Measurements from ENCODE around the gene SPIN1. TPM values are rescaled to one million over a fixed set of nuclear protein-coding genes. Genes with fewer than 3 reads are reported as not detected.
"Not testable (repeated sequence)": the region's sequence is repeated elsewhere in the genome, so short reads cannot be mapped to it uniquely, and the experiment has no call there.

Gene SPIN1
- total RNA-seq, 1 experiment from 2014 or later, result 76.9 TPM

GRCh38 chr9:88386137-88386536, 2.1 kb upstream of the SPIN1 start:
- BruUV-seq (replicated peaks); in situ Hi-C loops (cut with HindIII; ENCODE audit: low pct_unique_long_range_greater_than_20kb, low sequenced_read_pairs); H3K9me3 ChIP-seq (ENCODE audit: control insufficient read depth, insufficient read depth, low read depth, low read length); H3K36me3 ChIP-seq (ENCODE audit: control insufficient read depth, insufficient read depth, low read length); H3K4me3 ChIP-seq (ENCODE audit: low read depth in 2 of 2, low read length in 2 of 2); CTCF ChIA-PET; DNase-seq (ENCODE audit: low read depth, low spot score); ATAC-seq; H3K27me3 ChIP-seq (ENCODE audit: control insufficient read depth, insufficient read depth, low read length): not testable (repeated sequence)
- H3K4me1 ChIP-seq (ENCODE audit: control insufficient read depth, insufficient read depth, low read length), result peaks cover 13% of the 10 kb centered on the region; the same call in 1 of the 2 replicates
- intact Hi-C loops (cut with micrococcal nuclease; ENCODE audit: unreplicated experiment), result loop anchor here (10.0 kb wide), 2 partner anchors 191 to 311 kb away; no protein-coding TSS in a partner anchor
- POLR2A ChIA-PET, result interaction anchor here (0.6 kb wide), 1 partner anchor 13 kb away, joined by 4 read pairs; no protein-coding TSS in a partner anchor
- H3K27ac ChIP-seq (ENCODE audit: low read length), result peak overlapping the region; percentile 54; the same call in 1 of the 2 replicates

GRCh38 chr9:88387036-88387551, 1.1 kb upstream of the SPIN1 start:
- no peak for DNase-seq (ENCODE audit: low read depth, low spot score)
- H3K27ac ChIP-seq (ENCODE audit: low read length), result peak overlapping the region; percentile 90
- ChIA-PET POLR2A (no interaction called here), CTCF (no interaction called here)
- peaks cover 16% of the 10 kb centered on the region; the same call in 1 of the 2 replicates for H3K4me1 ChIP-seq (ENCODE audit: control insufficient read depth, insufficient read depth, low read length)
- ATAC-seq, result no peak
- BruUV-seq (replicated peaks), result TSS peak; percentile 84
- H3K9me3 ChIP-seq (ENCODE audit: control insufficient read depth, insufficient read depth, low read depth, low read length), result no peaks in the 10 kb centered on the region
- in situ Hi-C loops (cut with HindIII; ENCODE audit: low pct_unique_long_range_greater_than_20kb, low sequenced_read_pairs) (no loop called here), intact Hi-C loops (cut with micrococcal nuclease; ENCODE audit: unreplicated experiment) (loop anchor here (10.0 kb wide), 2 partner anchors 192 to 312 kb away; no protein-coding TSS in a partner anchor)
- H3K27me3 ChIP-seq (ENCODE audit: control insufficient read depth, insufficient read depth, low read length), result no peaks in the 10 kb centered on the region
- TF ChIP-seq POLR2AphosphoS5 (IDR thresholded peaks at IDR 0.05; ENCODE audit: low read depth, low read length) (no peak), REST (IDR thresholded peaks at IDR 0.05; ENCODE audit: insufficient read depth in 1 of 2, low read depth in 2 of 2, low read length in 1 of 2) (no peak), TCF7L2 (IDR thresholded peaks at IDR 0.05; ENCODE audit: low read depth, low read length) (no peak)
- H3K4me3 ChIP-seq (ENCODE audit: low read depth in 2 of 2, low read length in 2 of 2), result peak overlapping the region; percentile 72 to 87
- peaks cover 2% of the 10 kb centered on the region; the same call in 1 of the 2 replicates for H3K36me3 ChIP-seq (ENCODE audit: control insufficient read depth, insufficient read depth, low read length)

GRCh38 chr9:88387552-88388202, 567 bp upstream of the SPIN1 start:
- ChIA-PET POLR2A (no interaction called here), CTCF (no interaction called here)
- peaks cover 21% of the 10 kb centered on the region; the same call in 1 of the 2 replicates for H3K4me1 ChIP-seq (ENCODE audit: control insufficient read depth, insufficient read depth, low read length)
- H3K27ac ChIP-seq (ENCODE audit: low read length), result peak overlapping the region; percentile 90
- H3K4me3 ChIP-seq (ENCODE audit: low read depth in 2 of 2, low read length in 2 of 2), result peak overlapping the region; percentile 72 to 87
- BruUV-seq (replicated peaks), result no TSS peak
- TF ChIP-seq POLR2AphosphoS5 (IDR thresholded peaks at IDR 0.05; ENCODE audit: low read depth, low read length) (no peak), SIN3A (IDR thresholded peaks at IDR 0.05; ENCODE audit: borderline replicate concordance, insufficient read depth, low read depth, low read length) (no peak), REST (IDR thresholded peaks at IDR 0.05; ENCODE audit: insufficient read depth in 1 of 2, low read depth in 2 of 2, low read length in 1 of 2) (no peak), TCF7L2 (IDR thresholded peaks at IDR 0.05; ENCODE audit: low read depth, low read length) (no peak), CTCF (IDR thresholded peaks at IDR 0.05) (no peak)
- DNase-seq (ENCODE audit: low read depth, low spot score), result no peak
- intact Hi-C loops (cut with micrococcal nuclease; ENCODE audit: unreplicated experiment), result loop anchor here (10.0 kb wide), 2 partner anchors 193 to 313 kb away; no protein-coding TSS in a partner anchor
- H3K9me3 ChIP-seq (ENCODE audit: control insufficient read depth, insufficient read depth, low read depth, low read length), result no peaks in the 10 kb centered on the region
- in situ Hi-C loops (cut with HindIII; ENCODE audit: low pct_unique_long_range_greater_than_20kb, low sequenced_read_pairs), result no loop called here
- peak; percentile 61 for ATAC-seq
- peaks cover 2% of the 10 kb centered on the region; the same call in 1 of the 2 replicates for H3K36me3 ChIP-seq (ENCODE audit: control insufficient read depth, insufficient read depth, low read length)
- no peaks in the 10 kb centered on the region for H3K27me3 ChIP-seq (ENCODE audit: control insufficient read depth, insufficient read depth, low read length)
